Measurements from ENCODE around the gene SPAG6. TPM values are rescaled to one million over a fixed set of nuclear protein-coding genes. Genes with fewer than 3 reads are reported as not detected.

Gene SPAG6
- total and polyA plus RNA-seq, 2 of the 8 experiments (the other 6 are each of a cell fraction or from before 2014, with no cell fraction given), result 0.14 TPM; not detected in 1

DNA sequence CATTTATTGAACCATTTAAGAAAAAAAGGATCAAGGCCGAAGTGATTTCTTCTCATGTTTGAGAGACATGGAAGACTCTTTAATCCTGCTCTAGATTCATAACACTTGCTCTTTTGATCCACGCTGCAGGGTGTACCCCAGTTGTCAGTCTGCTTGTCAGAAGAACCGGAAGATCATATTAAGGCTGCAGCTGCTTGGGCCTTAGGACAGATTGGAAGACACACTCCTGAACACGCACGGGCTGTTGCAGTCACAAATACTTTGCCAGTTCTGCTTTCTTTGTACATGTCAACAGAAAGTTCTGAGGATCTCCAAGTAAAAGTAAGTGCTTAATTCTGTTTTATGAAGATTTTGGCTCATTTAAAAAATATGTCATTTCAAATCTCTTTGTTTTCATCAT is 46.3 kb downstream of the SPAG6 start (continued):
- TF ChIP-seq, protein P1, sequence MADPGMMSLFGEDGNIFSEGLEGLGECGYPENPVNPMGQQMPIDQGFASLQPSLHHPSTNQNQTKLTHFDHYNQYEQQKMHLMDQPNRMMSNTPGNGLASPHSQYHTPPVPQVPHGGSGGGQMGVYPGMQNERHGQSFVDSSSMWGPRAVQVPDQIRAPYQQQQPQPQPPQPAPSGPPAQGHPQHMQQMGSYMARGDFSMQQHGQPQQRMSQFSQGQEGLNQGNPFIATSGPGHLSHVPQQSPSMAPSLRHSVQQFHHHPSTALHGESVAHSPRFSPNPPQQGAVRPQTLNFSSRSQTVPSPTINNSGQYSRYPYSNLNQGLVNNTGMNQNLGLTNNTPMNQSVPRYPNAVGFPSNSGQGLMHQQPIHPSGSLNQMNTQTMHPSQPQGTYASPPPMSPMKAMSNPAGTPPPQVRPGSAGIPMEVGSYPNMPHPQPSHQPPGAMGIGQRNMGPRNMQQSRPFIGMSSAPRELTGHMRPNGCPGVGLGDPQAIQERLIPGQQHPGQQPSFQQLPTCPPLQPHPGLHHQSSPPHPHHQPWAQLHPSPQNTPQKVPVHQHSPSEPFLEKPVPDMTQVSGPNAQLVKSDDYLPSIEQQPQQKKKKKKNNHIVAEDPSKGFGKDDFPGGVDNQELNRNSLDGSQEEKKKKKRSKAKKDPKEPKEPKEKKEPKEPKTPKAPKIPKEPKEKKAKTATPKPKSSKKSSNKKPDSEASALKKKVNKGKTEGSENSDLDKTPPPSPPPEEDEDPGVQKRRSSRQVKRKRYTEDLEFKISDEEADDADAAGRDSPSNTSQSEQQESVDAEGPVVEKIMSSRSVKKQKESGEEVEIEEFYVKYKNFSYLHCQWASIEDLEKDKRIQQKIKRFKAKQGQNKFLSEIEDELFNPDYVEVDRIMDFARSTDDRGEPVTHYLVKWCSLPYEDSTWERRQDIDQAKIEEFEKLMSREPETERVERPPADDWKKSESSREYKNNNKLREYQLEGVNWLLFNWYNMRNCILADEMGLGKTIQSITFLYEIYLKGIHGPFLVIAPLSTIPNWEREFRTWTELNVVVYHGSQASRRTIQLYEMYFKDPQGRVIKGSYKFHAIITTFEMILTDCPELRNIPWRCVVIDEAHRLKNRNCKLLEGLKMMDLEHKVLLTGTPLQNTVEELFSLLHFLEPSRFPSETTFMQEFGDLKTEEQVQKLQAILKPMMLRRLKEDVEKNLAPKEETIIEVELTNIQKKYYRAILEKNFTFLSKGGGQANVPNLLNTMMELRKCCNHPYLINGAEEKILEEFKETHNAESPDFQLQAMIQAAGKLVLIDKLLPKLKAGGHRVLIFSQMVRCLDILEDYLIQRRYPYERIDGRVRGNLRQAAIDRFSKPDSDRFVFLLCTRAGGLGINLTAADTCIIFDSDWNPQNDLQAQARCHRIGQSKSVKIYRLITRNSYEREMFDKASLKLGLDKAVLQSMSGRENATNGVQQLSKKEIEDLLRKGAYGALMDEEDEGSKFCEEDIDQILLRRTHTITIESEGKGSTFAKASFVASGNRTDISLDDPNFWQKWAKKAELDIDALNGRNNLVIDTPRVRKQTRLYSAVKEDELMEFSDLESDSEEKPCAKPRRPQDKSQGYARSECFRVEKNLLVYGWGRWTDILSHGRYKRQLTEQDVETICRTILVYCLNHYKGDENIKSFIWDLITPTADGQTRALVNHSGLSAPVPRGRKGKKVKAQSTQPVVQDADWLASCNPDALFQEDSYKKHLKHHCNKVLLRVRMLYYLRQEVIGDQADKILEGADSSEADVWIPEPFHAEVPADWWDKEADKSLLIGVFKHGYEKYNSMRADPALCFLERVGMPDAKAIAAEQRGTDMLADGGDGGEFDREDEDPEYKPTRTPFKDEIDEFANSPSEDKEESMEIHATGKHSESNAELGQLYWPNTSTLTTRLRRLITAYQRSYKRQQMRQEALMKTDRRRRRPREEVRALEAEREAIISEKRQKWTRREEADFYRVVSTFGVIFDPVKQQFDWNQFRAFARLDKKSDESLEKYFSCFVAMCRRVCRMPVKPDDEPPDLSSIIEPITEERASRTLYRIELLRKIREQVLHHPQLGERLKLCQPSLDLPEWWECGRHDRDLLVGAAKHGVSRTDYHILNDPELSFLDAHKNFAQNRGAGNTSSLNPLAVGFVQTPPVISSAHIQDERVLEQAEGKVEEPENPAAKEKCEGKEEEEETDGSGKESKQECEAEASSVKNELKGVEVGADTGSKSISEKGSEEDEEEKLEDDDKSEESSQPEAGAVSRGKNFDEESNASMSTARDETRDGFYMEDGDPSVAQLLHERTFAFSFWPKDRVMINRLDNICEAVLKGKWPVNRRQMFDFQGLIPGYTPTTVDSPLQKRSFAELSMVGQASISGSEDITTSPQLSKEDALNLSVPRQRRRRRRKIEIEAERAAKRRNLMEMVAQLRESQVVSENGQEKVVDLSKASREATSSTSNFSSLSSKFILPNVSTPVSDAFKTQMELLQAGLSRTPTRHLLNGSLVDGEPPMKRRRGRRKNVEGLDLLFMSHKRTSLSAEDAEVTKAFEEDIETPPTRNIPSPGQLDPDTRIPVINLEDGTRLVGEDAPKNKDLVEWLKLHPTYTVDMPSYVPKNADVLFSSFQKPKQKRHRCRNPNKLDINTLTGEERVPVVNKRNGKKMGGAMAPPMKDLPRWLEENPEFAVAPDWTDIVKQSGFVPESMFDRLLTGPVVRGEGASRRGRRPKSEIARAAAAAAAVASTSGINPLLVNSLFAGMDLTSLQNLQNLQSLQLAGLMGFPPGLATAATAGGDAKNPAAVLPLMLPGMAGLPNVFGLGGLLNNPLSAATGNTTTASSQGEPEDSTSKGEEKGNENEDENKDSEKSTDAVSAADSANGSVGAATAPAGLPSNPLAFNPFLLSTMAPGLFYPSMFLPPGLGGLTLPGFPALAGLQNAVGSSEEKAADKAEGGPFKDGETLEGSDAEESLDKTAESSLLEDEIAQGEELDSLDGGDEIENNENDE (IDR thresholded peaks at IDR 0.05; ENCODE audit: insufficient replicate concordance, low read length), result no peak
- no peak for TF ChIP-seq JUN (IDR thresholded peaks at IDR 0.05; ENCODE audit: low read depth, low read length)
- no peak for TF ChIP-seq CHD1 (IDR thresholded peaks at IDR 0.05; ENCODE audit: low read depth, low read length)
- TF ChIP-seq SAP30 (IDR thresholded peaks at IDR 0.05; ENCODE audit: insufficient read depth, insufficient replicate concordance, low read length), result no peak
- TF ChIP-seq SP4 (IDR thresholded peaks at IDR 0.05; ENCODE audit: low read length), result no peak
- TF ChIP-seq CBX8 (IDR thresholded peaks at IDR 0.05; ENCODE audit: borderline replicate concordance, low read depth, low read length), result no peak
- no peak for TF ChIP-seq POLR2A (IDR thresholded peaks at IDR 0.05; ENCODE audit: control extremely low read depth in 1 of 2, low read depth in 2 of 2, low read length in 2 of 2)
- no peak for TF ChIP-seq CTBP2 (IDR thresholded peaks at IDR 0.05; ENCODE audit: borderline replicate concordance, insufficient read depth, insufficient read length, low read length)

Data from H1 (cell line).